HCT116 (cell line): ENCODE results near the gene VEPH1.

Experiments
- POLR2A ChIP-seq: IDR thresholded peaks from 2 replicates; pipeline ENCODE4 v1.7.0; 2011; ENCODE audit warnings: borderline replicate concordance; ENCODE audit not compliant: insufficient read depth, insufficient read length; ENCODE audit errors: extremely low read depth
- POLR2AphosphoS5 ChIP-seq: IDR thresholded peaks from 2 replicates; pipeline ENCODE4 v1.6.1; 2011; ENCODE audit warnings: mild to moderate bottlenecking, low read depth, low read length, moderate library complexity
- TF ChIP-seq, protein P1 (sequence below), 3 experiments: fragments of 200-600 bp in 1 of 3; sonication (generic) in 1 of 3; IDR thresholded peaks in 2 of 3; conservative IDR thresholded peaks in 1 of 3; 2 replicates each; pipeline ENCODE4 v1.5.1; 2012 to 2017; ENCODE audit warnings: low read depth in 2 of 3, low read length in 2 of 3, antibody characterized with exemption in 1 of 3, borderline replicate concordance in 1 of 3, control low read depth in 1 of 3, mild to moderate bottlenecking in 1 of 3, mixed read lengths in 1 of 3, mixed run types in 1 of 3, moderate library complexity in 1 of 3; ENCODE audit not compliant: insufficient read depth in 1 of 3

DNA sequence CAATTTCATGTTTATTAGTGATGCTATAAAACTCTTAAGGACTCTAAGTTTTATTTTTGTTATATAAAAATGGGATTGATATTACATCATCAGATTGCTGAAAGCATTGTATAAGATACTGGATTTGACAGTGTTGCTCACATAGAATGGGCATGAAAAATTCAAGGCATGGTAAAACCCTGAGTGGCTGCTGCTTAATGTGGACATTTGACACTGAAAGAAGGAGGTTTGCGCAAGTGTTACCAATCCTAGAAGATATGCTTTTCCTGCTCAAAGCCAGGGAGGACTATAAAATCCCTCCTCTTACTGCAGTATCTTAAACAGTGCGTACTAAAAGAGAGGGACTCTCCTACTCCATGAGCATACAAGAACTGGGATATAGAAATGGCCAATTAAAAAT, 132.3 kb downstream of the VEPH1 start:
- no peak for TF ChIP-seq POLR2A
- TF ChIP-seq POLR2AphosphoS5: no peak
- TF ChIP-seq, protein P1, sequence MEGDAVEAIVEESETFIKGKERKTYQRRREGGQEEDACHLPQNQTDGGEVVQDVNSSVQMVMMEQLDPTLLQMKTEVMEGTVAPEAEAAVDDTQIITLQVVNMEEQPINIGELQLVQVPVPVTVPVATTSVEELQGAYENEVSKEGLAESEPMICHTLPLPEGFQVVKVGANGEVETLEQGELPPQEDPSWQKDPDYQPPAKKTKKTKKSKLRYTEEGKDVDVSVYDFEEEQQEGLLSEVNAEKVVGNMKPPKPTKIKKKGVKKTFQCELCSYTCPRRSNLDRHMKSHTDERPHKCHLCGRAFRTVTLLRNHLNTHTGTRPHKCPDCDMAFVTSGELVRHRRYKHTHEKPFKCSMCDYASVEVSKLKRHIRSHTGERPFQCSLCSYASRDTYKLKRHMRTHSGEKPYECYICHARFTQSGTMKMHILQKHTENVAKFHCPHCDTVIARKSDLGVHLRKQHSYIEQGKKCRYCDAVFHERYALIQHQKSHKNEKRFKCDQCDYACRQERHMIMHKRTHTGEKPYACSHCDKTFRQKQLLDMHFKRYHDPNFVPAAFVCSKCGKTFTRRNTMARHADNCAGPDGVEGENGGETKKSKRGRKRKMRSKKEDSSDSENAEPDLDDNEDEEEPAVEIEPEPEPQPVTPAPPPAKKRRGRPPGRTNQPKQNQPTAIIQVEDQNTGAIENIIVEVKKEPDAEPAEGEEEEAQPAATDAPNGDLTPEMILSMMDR (IDR thresholded peaks at IDR 0.05 in 2 of 3, conservative IDR thresholded peaks at IDR 0.05 in 1 of 3; ENCODE audit: borderline replicate concordance in 1 of 3, insufficient read depth in 1 of 3, low read depth in 2 of 3, low read length in 2 of 3): no peak
